ENCODE results near the gene TEX29. TPM values are rescaled to one million over a fixed set of nuclear protein-coding genes. Genes with fewer than 3 reads are reported as not detected.

Gene TEX29
- total RNA-seq, 1 experiment from 2014 or later, result not detected

GRCh38 chr13:111354789-111355188 lies 34.3 kb downstream of the TEX29 start:
- no TSS peak for BruUV-seq (replicated peaks)
- Mint-ChIP-seq H3K4me1 (ENCODE audit: low read depth, unreplicated experiment) (no peaks in the 10 kb centered on the region), H3K27me3 (ENCODE audit: insufficient read depth, unreplicated experiment) (peaks cover 25% of the 10 kb centered on the region), H3K4me3 (ENCODE audit: unreplicated experiment) (no peak overlapping the region), H3K27ac (ENCODE audit: unreplicated experiment) (no peak overlapping the region), H3K36me3 (ENCODE audit: insufficient read depth, unreplicated experiment) (no peaks in the 10 kb centered on the region), H3K9me3 (ENCODE audit: unreplicated experiment) (no peaks in the 10 kb centered on the region)
- CTCF ChIA-PET, result no interaction called here
- intact Hi-C loops (cut with micrococcal nuclease; ENCODE audit: unreplicated experiment), result no loop called here
- Histone ChIP-seq H3K36me3 (ENCODE audit: control insufficient read depth, insufficient read depth, low read length) (no peaks in the 10 kb centered on the region), H3K4me1 (no peaks in the 10 kb centered on the region), H3K9me3 (no peaks in the 10 kb centered on the region), H3K27me3 (replicated peaks; ENCODE audit: control insufficient read depth, insufficient read depth, low read length) (no peaks in the 10 kb centered on the region), H3K4me3 (ENCODE audit: low read depth, low read length) (no peak overlapping the region)
- no peak for DNase-seq
- no peak for TF ChIP-seq CTCF (IDR thresholded peaks at IDR 0.05; ENCODE audit: insufficient read depth in 1 of 2, low read depth in 1 of 2, low read length in 1 of 2, severe bottlenecking in 1 of 2, unreplicated experiment in 1 of 2)
- POLR2A ChIA-PET, result no interaction called here

DNA sequence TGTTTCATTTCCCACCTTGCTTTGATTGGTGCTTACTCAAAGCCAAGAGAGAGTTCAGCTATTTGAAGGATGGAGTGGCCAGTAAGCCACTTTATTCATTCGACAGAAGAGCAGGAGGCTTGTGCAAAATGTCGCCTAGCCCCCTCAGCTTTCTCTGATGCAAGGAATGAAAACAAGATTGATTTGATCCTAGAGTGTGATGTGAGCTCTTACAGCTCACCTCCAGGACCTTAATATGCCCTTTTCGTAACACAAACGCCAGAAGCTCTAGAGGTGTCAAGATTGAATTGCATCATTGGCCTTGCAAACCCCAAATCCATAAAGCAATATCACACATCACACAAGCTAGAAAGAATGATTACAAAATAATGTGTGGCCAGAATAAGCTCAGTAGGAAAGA lies 36.4 kb downstream of the TEX29 start:
- Histone ChIP-seq H3K36me3 (ENCODE audit: control insufficient read depth, insufficient read depth, low read length) (no peaks in the 10 kb centered on the region), H3K4me1 (no peaks in the 10 kb centered on the region), H3K9me3 (no peaks in the 10 kb centered on the region), H3K27me3 (replicated peaks; ENCODE audit: control insufficient read depth, insufficient read depth, low read length) (peaks cover 2% of the 10 kb centered on the region), H3K4me3 (ENCODE audit: low read depth, low read length) (no peak overlapping the region)
- intact Hi-C loops (cut with micrococcal nuclease; ENCODE audit: unreplicated experiment), result no loop called here
- DNase-seq, result no peak
- ChIA-PET POLR2A (no interaction called here), CTCF (interaction anchor here (0.6 kb wide), 1 partner anchor 281 kb away, joined by 3 read pairs; no protein-coding TSS in a partner anchor)
- Mint-ChIP-seq H3K27me3 (ENCODE audit: insufficient read depth, unreplicated experiment) (peaks cover 23% of the 10 kb centered on the region), H3K27ac (ENCODE audit: unreplicated experiment) (no peak overlapping the region), H3K4me3 (ENCODE audit: unreplicated experiment) (no peak overlapping the region), H3K9me3 (ENCODE audit: unreplicated experiment) (no peaks in the 10 kb centered on the region), H3K4me1 (ENCODE audit: low read depth, unreplicated experiment) (no peaks in the 10 kb centered on the region), H3K36me3 (ENCODE audit: insufficient read depth, unreplicated experiment) (no peaks in the 10 kb centered on the region)
- BruUV-seq (replicated peaks), result no TSS peak
- TF ChIP-seq CTCF (IDR thresholded peaks at IDR 0.05; ENCODE audit: insufficient read depth in 1 of 2, low read depth in 1 of 2, low read length in 1 of 2, severe bottlenecking in 1 of 2, unreplicated experiment in 1 of 2), result no peak

- peak in 1 of 2 experiments; percentile 8 for DNase-seq
- H3K9me3 Mint-ChIP-seq (ENCODE audit: unreplicated experiment), result no peaks in the 10 kb centered on the region
- peaks cover 2% of the 10 kb centered on the region for H3K27me3 ChIP-seq (replicated peaks; ENCODE audit: control insufficient read depth, insufficient read depth, low read length)
- no peaks in the 10 kb centered on the region for H3K9me3 ChIP-seq
- intact Hi-C loops (cut with micrococcal nuclease; ENCODE audit: unreplicated experiment), result no loop called here
- H3K4me1 Mint-ChIP-seq (ENCODE audit: low read depth, unreplicated experiment), result no peaks in the 10 kb centered on the region
- TF ChIP-seq CTCF (IDR thresholded peaks at IDR 0.05; ENCODE audit: insufficient read depth in 1 of 2, low read depth in 1 of 2, low read length in 1 of 2, severe bottlenecking in 1 of 2, unreplicated experiment in 1 of 2), result no peak
- no peak overlapping the region for H3K27ac Mint-ChIP-seq (ENCODE audit: unreplicated experiment)
- ChIA-PET POLR2A (no interaction called here), CTCF (no interaction called here)
- H3K36me3 ChIP-seq (ENCODE audit: control insufficient read depth, insufficient read depth, low read length), result no peaks in the 10 kb centered on the region
- H3K27me3 Mint-ChIP-seq (ENCODE audit: insufficient read depth, unreplicated experiment), result peaks cover 22% of the 10 kb centered on the region
- no peak overlapping the region for H3K4me3 ChIP-seq (ENCODE audit: low read depth, low read length)
- no peaks in the 10 kb centered on the region for H3K4me1 ChIP-seq
- no peak overlapping the region for H3K4me3 Mint-ChIP-seq (ENCODE audit: unreplicated experiment)
- BruUV-seq (replicated peaks), result no TSS peak
- no peaks in the 10 kb centered on the region for H3K36me3 Mint-ChIP-seq (ENCODE audit: insufficient read depth, unreplicated experiment)
These were observed 38.9 kb downstream of the TEX29 start for GRCh38 chr13:111359237-111359915.
